Measurements from ENCODE around the gene ALDH16A1.

DNA sequence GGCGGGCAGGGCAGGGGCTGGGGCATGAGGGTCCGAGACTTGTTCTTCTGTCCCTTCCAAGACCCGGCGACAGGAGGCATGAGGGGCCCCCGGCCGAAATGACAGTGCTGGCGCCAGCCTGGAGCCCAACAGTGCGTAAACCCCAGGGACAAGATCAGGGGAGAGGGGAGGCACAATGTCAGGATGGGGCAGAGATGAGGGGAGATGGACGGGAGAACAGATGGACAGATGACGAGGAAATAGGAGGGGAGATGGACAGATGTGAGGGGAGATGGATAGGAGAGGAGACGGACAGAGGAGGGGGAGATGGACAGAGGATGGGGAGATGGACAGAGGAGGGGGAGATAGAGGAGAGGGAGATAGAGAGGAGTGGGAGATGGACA, 21.5 kb downstream of the ALDH16A1 start:
- TF ChIP-seq CTCF (IDR thresholded peaks at IDR 0.05) (no peak), EZH2 (IDR thresholded peaks at IDR 0.05) (no peak), EZH2phosphoT487 (IDR thresholded peaks at IDR 0.05) (no peak)

Measured in neural progenitor cell (in vitro differentiated cells).